ENCODE data around the gene TRIP6.
A peak's percentile ranks its signal among the peaks of the same experiment; 100 is the strongest.

- TF ChIP-seq CREB1 (CRISPR knock-in tag; IDR thresholded peaks at IDR 0.05; ENCODE audit: low read depth) (peak; percentile 72), CTCF (conservative IDR thresholded peaks at IDR 0.05; ENCODE audit: low read depth in 2 of 2) (no peak; a peak in 1 of 4 replicates)
Observed at GRCh38 chr7:100874577-100875355, 7.6 kb downstream of the TRIP6 start, which contains the start of gene SRRT.

Measured in GM23338 (cell line).